IPS DF 6.9 (cell line): ENCODE results near the gene CFAP77.

Experiments used
- DNase-seq: peaks from one replicate; pipeline ENCODE4 v3.0.0-alpha.2; 2013; ENCODE audit warnings: low read depth, low spot score
- H3K27ac ChIP-seq: one replicate; pipeline ENCODE4 v1.5.1; 2013; ENCODE audit warnings: low read length, control low read depth
- H3K27me3 ChIP-seq: 2 replicates; pipeline ENCODE4 v1.6.1; 2013; ENCODE audit warnings: mild to moderate bottlenecking, low read length; ENCODE audit not compliant: control insufficient read depth, insufficient read depth
- H3K36me3 ChIP-seq: 2 replicates; pipeline ENCODE4 v1.6.1; 2013; ENCODE audit warnings: low read length; ENCODE audit not compliant: control insufficient read depth, insufficient read depth
- H3K4me1 ChIP-seq: 2 replicates; pipeline ENCODE4 v1.6.1; 2013; ENCODE audit warnings: low read length; ENCODE audit not compliant: control insufficient read depth, insufficient read depth
- H3K4me3 ChIP-seq: 2 replicates; pipeline ENCODE4 v1.5.1; 2013; ENCODE audit warnings: mild to moderate bottlenecking, low read length
- H3K9me3 ChIP-seq: 2 replicates; pipeline ENCODE4 v1.6.1; 2013; ENCODE audit warnings: low read length, inconsistent platforms; ENCODE audit not compliant: control insufficient read depth, insufficient read depth
- WGBS: extraction: QIAGEN DNeasy Blood & Tissue Kit; methylation state at CpG from one replicate; pipeline ENCODE4 v1.1.7; 2013; ENCODE audit warnings: mixed read lengths, missing lambda C conversion rate; ENCODE audit not compliant: insufficient read length, insufficient coverage; 5-methylcytosine and 5-hydroxymethylcytosine counted together

Gene CFAP77

GRCh38 chr9:132531710-132532570 lies 121.9 kb downstream of the CFAP77 start:
- no peaks in the 10 kb centered on the region for H3K27me3 ChIP-seq
- H3K27ac ChIP-seq = no peak overlapping the region
- no peaks in the 10 kb centered on the region for H3K36me3 ChIP-seq
- WGBS = no CpG with 5 or more reads among the region's 25 CpGs
- no peaks in the 10 kb centered on the region for H3K9me3 ChIP-seq
- H3K4me1 ChIP-seq = no peaks in the 10 kb centered on the region; the same call in 1 of the 2 replicates
- no peak for DNase-seq
- H3K4me3 ChIP-seq = no peak overlapping the region; the same call in 1 of the 2 replicates

GRCh38 chr9:132534832-132535231 lies 124.8 kb downstream of the CFAP77 start:
- no peak overlapping the region for H3K27ac ChIP-seq

GRCh38 chr9:132536124-132536523 lies 126.1 kb downstream of the CFAP77 start:
- no peak overlapping the region for H3K27ac ChIP-seq
- H3K4me1 ChIP-seq = peaks cover 3% of the 10 kb centered on the region
- H3K27me3 ChIP-seq = no peaks in the 10 kb centered on the region
- no peaks in the 10 kb centered on the region for H3K36me3 ChIP-seq
- no peak for DNase-seq
- H3K4me3 ChIP-seq = no peak overlapping the region
- WGBS = no CpG with 5 or more reads among the region's 1 CpG
- H3K9me3 ChIP-seq = no peaks in the 10 kb centered on the region

More at GRCh38 chr9:132534832-132535231, 124.8 kb downstream of the CFAP77 start:
- Histone ChIP-seq H3K27me3 (no peaks in the 10 kb centered on the region), H3K4me1 (no peaks in the 10 kb centered on the region; the same call in 1 of the 2 replicates), H3K4me3 (no peak overlapping the region), H3K9me3 (no peaks in the 10 kb centered on the region), H3K36me3 (no peaks in the 10 kb centered on the region)
- DNase-seq = no peak
- no CpG with 5 or more reads among the region's 2 CpGs for WGBS

- Histone ChIP-seq H3K4me3 (no peak overlapping the region), H3K4me1 (peaks cover 3% of the 10 kb centered on the region), H3K36me3 (no peaks in the 10 kb centered on the region), H3K27ac (no peak overlapping the region), H3K27me3 (no peaks in the 10 kb centered on the region), H3K9me3 (no peaks in the 10 kb centered on the region)
- DNase-seq = no peak
- WGBS = no CpG with 5 or more reads among the region's 12 CpGs
Measured at GRCh38 chr9:132537352-132537751, 127.3 kb downstream of the CFAP77 start.

GRCh38 chr9:132538071-132538470 lies 128.1 kb downstream of the CFAP77 start:
- Histone ChIP-seq H3K4me3 (no peak overlapping the region), H3K36me3 (no peaks in the 10 kb centered on the region), H3K27ac (no peak overlapping the region), H3K9me3 (no peaks in the 10 kb centered on the region), H3K27me3 (no peaks in the 10 kb centered on the region), H3K4me1 (peaks cover 3% of the 10 kb centered on the region)
- no CpG with 5 or more reads among the region's 8 CpGs for WGBS
- DNase-seq = no peak

- no peak overlapping the region for H3K27ac ChIP-seq
- H3K27me3 ChIP-seq = no peaks in the 10 kb centered on the region
- no peaks in the 10 kb centered on the region for H3K9me3 ChIP-seq
- no peak overlapping the region for H3K4me3 ChIP-seq
- no peaks in the 10 kb centered on the region for H3K36me3 ChIP-seq
- no peak for DNase-seq
- peaks cover 3% of the 10 kb centered on the region for H3K4me1 ChIP-seq
- no CpG with 5 or more reads among the region's 7 CpGs for WGBS
Measured at GRCh38 chr9:132539096-132539495, 129.1 kb downstream of the CFAP77 start.

GRCh38 chr9:132541051-132541450 lies 131.0 kb downstream of the CFAP77 start:
- WGBS = no CpG with 5 or more reads among the region's 8 CpGs
- H3K27me3 ChIP-seq = no peaks in the 10 kb centered on the region

GRCh38 chr9:132541870-132542830 lies 132.1 kb downstream of the CFAP77 start:
- DNase-seq = no peak
- no peak overlapping the region for H3K27ac ChIP-seq
- H3K27me3 ChIP-seq = no peaks in the 10 kb centered on the region
- no peak overlapping the region for H3K4me3 ChIP-seq
- H3K4me1 ChIP-seq = peaks cover 4% of the 10 kb centered on the region
- no peaks in the 10 kb centered on the region for H3K9me3 ChIP-seq
- no CpG with 5 or more reads among the region's 19 CpGs for WGBS
- no peaks in the 10 kb centered on the region for H3K36me3 ChIP-seq

More at GRCh38 chr9:132541051-132541450, 131.0 kb downstream of the CFAP77 start:
- no peaks in the 10 kb centered on the region for H3K36me3 ChIP-seq
- no peaks in the 10 kb centered on the region for H3K9me3 ChIP-seq
- no peak overlapping the region for H3K4me3 ChIP-seq
- peaks cover 3% of the 10 kb centered on the region for H3K4me1 ChIP-seq
- DNase-seq = no peak
- H3K27ac ChIP-seq = no peak overlapping the region

- H3K4me1 ChIP-seq = peaks cover 4% of the 10 kb centered on the region
- no peaks in the 10 kb centered on the region for H3K36me3 ChIP-seq
- H3K9me3 ChIP-seq = no peaks in the 10 kb centered on the region
- no peak overlapping the region for H3K4me3 ChIP-seq
- no peaks in the 10 kb centered on the region for H3K27me3 ChIP-seq
- DNase-seq = no peak
- H3K27ac ChIP-seq = no peak overlapping the region
- WGBS = no CpG with 5 or more reads among the region's 4 CpGs
Measured at GRCh38 chr9:132543251-132543650, 133.2 kb downstream of the CFAP77 start.

- Histone ChIP-seq H3K27ac (no peak overlapping the region), H3K36me3 (no peaks in the 10 kb centered on the region), H3K4me3 (no peak overlapping the region), H3K27me3 (no peaks in the 10 kb centered on the region), H3K9me3 (no peaks in the 10 kb centered on the region), H3K4me1 (peaks cover 4% of the 10 kb centered on the region)
- WGBS = no CpG with 5 or more reads among the region's 21 CpGs
- DNase-seq = no peak
Measured at GRCh38 chr9:132543960-132544359, 133.9 kb downstream of the CFAP77 start.
